HFFc6 (cell line): ENCODE data around the gene METTL17. TPM values are rescaled to one million over a fixed set of nuclear protein-coding genes. Genes with fewer than 3 reads are reported as not detected.

Experiments used
- DNase-seq: peaks from one replicate; pipeline ENCODE4 v3.0.0-alpha.2; 2018
- H3K27ac Mint-ChIP-seq: 2 replicates; pipeline ENCODE4 v1.8.0; 2020; ENCODE audit warnings: mild to moderate bottlenecking, mixed read lengths
- H3K27me3 Mint-ChIP-seq: 2 replicates; pipeline ENCODE4 v1.8.0; 2021; ENCODE audit warnings: mild to moderate bottlenecking, moderate library complexity, mixed read lengths; ENCODE audit not compliant: insufficient read depth
- H3K36me3 Mint-ChIP-seq: 2 replicates; pipeline ENCODE4 v1.8.0; 2021; ENCODE audit warnings: low read depth, mixed read lengths
- H3K4me1 Mint-ChIP-seq: 2 replicates; pipeline ENCODE4 v1.8.0; 2020; ENCODE audit warnings: low read depth, mixed read lengths
- H3K4me3 Mint-ChIP-seq: 2 replicates; pipeline ENCODE4 v1.8.0; 2020; ENCODE audit warnings: mild to moderate bottlenecking, moderate library complexity, mixed read lengths
- H3K9me3 Mint-ChIP-seq: 2 replicates; pipeline ENCODE4 v1.8.0; 2020; ENCODE audit warnings: mild to moderate bottlenecking, mixed read lengths
- microRNA-seq: library from miRNA; unstranded; fragments of <30 nt; microRNA quantifications from one replicate; pipeline ENCODE4, GENCODE V29; 2019
- total RNA-seq, 6 experiments: library from RNA; stranded (reverse); fragmentation: NEBNext Ultra II Directional; extraction: Animal tissue kit (Norgen Biotek cat#: 25700); gene quantifications; 2 replicates in 1 of 6; 3 replicates in 5 of 6; pipeline ENCODE4 v1.2.3, GENCODE V29; 2021
- TF ChIP-seq, protein P1 (sequence below): fragments of 200-600 bp; sonication (generic); IDR thresholded peaks from 2 replicates; pipeline ENCODE4 v1.5.0; 2021; ENCODE audit warnings: antibody characterized with exemption, mild to moderate bottlenecking

The METTL17 gene
- total RNA-seq, 6 experiments from 2014 or later: 29.3 to 34.0 (median 32.7) TPM

DNA sequence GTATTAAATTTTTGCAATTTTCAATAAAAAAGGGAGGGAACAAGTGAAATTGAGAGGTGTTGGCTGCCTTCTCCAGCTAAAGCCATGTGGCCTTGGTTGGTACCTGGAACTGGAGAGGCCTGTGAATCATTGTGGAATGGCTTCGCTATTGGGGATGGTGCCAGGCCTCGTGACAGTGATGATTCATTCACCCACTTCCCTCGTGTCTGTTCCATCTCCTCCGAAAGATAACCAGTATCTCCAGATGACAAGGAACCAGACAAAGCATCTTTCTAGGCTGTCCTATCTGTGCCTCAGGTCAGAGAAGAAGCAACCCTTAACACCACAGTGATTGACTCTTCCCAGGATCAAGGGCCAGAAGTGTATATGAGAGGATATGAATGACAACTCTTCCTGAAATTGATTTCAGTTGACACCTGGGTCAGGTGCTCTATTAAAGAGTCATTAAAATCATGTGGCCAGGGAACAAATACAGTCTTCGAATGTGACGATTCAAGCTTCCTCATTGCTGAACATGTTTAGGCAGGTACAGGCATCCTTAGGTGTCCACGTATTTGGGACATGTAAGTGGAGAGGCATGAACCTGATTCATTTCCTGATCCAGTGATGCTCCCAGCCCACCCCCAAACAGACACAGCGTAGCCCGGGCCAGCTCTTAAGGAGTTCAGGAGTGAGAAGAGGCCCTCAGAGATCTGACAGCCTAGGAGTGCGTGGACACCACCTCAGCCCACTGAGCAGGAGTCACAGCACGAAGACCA is 52.1 kb downstream of the METTL17 start, which contains the start of gene RNASE7:
TSS of gene RNASE7 (plus strand) at position 687 of the 758 bp plus-strand sequence. CDS start 631 bp downstream, outside the sequence.
- TF ChIP-seq, protein P1, sequence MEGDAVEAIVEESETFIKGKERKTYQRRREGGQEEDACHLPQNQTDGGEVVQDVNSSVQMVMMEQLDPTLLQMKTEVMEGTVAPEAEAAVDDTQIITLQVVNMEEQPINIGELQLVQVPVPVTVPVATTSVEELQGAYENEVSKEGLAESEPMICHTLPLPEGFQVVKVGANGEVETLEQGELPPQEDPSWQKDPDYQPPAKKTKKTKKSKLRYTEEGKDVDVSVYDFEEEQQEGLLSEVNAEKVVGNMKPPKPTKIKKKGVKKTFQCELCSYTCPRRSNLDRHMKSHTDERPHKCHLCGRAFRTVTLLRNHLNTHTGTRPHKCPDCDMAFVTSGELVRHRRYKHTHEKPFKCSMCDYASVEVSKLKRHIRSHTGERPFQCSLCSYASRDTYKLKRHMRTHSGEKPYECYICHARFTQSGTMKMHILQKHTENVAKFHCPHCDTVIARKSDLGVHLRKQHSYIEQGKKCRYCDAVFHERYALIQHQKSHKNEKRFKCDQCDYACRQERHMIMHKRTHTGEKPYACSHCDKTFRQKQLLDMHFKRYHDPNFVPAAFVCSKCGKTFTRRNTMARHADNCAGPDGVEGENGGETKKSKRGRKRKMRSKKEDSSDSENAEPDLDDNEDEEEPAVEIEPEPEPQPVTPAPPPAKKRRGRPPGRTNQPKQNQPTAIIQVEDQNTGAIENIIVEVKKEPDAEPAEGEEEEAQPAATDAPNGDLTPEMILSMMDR: no peak
- Mint-ChIP-seq H3K27ac (no peak within 1 kb of the TSS), H3K36me3 (no peaks in the 10 kb centered on the region), H3K27me3 (peaks cover 23% of the 10 kb centered on the region), H3K4me3 (no peak within 1 kb of the TSS), H3K9me3 (no peaks in the 10 kb centered on the region), H3K4me1 (peaks cover 54% of the 10 kb centered on the region)
- DNase-seq: peak; percentile 54

DNA sequence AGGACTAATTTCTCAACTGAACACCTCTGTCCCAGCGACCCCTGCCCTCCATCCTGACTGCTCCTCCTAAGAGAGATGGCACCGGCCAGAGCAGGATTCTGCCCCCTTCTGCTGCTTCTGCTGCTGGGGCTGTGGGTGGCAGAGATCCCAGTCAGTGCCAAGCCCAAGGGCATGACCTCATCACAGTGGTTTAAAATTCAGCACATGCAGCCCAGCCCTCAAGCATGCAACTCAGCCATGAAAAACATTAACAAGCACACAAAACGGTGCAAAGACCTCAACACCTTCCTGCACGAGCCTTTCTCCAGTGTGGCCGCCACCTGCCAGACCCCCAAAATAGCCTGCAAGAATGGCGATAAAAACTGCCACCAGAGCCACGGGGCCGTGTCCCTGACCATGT is 53.1 kb downstream of the METTL17 start:
- H3K4me1 Mint-ChIP-seq: peaks cover 62% of the 10 kb centered on the region
- no peak for DNase-seq
- no peak overlapping the region for H3K27ac Mint-ChIP-seq
- no peak overlapping the region for H3K4me3 Mint-ChIP-seq
- TF ChIP-seq, protein P1: no peak
- no peaks in the 10 kb centered on the region for H3K36me3 Mint-ChIP-seq
- H3K27me3 Mint-ChIP-seq: peaks cover 23% of the 10 kb centered on the region
- H3K9me3 Mint-ChIP-seq: no peaks in the 10 kb centered on the region

DNA sequence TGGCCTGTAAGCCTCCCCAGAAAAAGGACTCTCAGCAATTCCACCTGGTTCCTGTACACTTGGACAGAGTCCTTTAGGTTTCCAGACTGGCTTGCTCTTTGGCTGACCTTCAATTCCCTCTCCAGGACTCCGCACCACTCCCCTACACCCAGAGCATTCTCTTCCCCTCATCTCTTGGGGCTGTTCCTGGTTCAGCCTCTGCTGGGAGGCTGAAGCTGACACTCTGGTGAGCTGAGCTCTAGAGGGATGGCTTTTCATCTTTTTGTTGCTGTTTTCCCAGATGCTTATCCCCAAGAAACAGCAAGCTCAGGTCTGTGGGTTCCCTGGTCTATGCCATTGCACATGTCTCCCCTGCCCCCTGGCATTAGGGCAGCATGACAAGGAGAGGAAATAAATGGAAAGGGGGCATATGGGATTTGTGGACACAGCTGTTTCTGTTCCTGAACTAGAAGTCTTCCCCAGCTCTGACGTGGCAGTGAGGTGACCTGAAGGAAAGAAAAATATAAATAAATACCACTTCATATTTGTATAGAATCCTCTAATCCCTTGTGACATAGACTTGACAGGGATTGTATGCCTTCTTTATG is 53.7 kb downstream of the METTL17 start:
- DNase-seq: no peak
- TF ChIP-seq, protein P1: no peak
- no peaks in the 10 kb centered on the region for H3K36me3 Mint-ChIP-seq
- H3K9me3 Mint-ChIP-seq: no peaks in the 10 kb centered on the region
- H3K27ac Mint-ChIP-seq: no peak overlapping the region
- no peak overlapping the region for H3K4me3 Mint-ChIP-seq
- peaks cover 23% of the 10 kb centered on the region for H3K27me3 Mint-ChIP-seq
- peaks cover 67% of the 10 kb centered on the region for H3K4me1 Mint-ChIP-seq

DNA sequence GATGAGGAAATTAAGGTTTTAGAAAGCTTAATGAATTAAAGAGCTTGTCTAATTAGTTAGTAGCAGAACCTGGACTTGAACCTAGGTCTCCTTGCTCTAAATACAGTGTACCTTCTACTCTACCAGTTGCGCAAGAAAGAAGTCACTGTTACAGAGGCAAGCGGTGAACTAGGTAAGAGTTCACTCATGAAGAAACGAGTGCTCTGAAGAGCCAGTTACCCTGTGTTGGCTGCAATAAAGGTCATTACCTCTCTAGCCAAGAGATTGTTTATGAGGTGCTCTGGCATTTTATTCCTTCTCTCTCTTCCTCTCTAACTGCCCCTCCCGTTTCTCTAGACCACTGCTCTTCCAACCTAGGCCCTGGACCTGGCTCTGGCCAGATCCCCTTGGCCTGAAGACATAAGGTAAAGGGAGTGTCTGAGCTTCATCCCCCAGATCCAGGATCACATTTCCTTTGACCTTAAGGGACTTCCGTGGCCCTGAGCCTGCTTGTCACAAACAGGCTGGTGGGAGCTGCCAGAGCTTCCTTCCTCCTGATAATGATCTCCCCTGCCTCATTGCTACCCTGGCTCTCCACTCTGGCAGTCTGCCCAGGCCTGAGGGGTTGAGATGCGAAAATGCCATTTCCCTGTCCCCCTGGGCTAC is 54.3 kb downstream of the METTL17 start:
- Mint-ChIP-seq H3K9me3 (no peaks in the 10 kb centered on the region), H3K4me3 (no peak overlapping the region), H3K27me3 (peaks cover 19% of the 10 kb centered on the region), H3K27ac (no peak overlapping the region), H3K36me3 (no peaks in the 10 kb centered on the region), H3K4me1 (peaks cover 68% of the 10 kb centered on the region)
- no peak for DNase-seq
- TF ChIP-seq, protein P1: no peak

Small RNA genes lying within 50 kb of the gene (microRNA-seq; reads per million reads assigned to microRNA genes)
- not detected for gene MIR6717

Other genes starting within 250 kb of the METTL17 start
- not detected for gene EDDM3A, start 244.1 kb upstream of the METTL17 start, total RNA-seq
- gene EDDM3B, start 221.6 kb upstream of the METTL17 start, total RNA-seq: not detected
- not detected for gene RNASE6, start 208.7 kb upstream of the METTL17 start, total RNA-seq
- gene RNASE1, start 187.1 kb upstream of the METTL17 start, total RNA-seq: not detected
- gene RNASE3, start 98.6 kb upstream of the METTL17 start, total RNA-seq: not detected
- gene RNASE2, start 34.5 kb upstream of the METTL17 start, total RNA-seq: not detected
- gene SLC39A2, start 9.3 kb downstream of the METTL17 start, total RNA-seq: under 1 TPM in 1 of 6 experiments, not detected in 5; 0.15 TPM
- under 1 TPM in 4 of 6 experiments, not detected in 2; 0.11 to 0.31 (median 0.23) TPM for gene NDRG2, start 35.1 kb downstream of the METTL17 start, total RNA-seq
- gene TPPP2, start 40.2 kb downstream of the METTL17 start, total RNA-seq: not detected
- not detected for gene RNASE13, start 44.8 kb downstream of the METTL17 start, total RNA-seq
- gene RNASE7, start 52.4 kb downstream of the METTL17 start, total RNA-seq: not detected
- gene RNASE8, start 67.8 kb downstream of the METTL17 start, total RNA-seq: not detected
- gene ARHGEF40, start 80.3 kb downstream of the METTL17 start, total RNA-seq: 10 to 100 TPM; 30.4 to 43.0 (median 40.8) TPM
- 10 to 100 TPM in 2 of 6 experiments, 1 to 10 TPM in 4; 5.3 to 11.2 (median 6.6) TPM for gene ZNF219, start 108.7 kb downstream of the METTL17 start, total RNA-seq
- under 1 TPM in 2 of 6 experiments, not detected in 4; 0.18 to 0.35 TPM for gene TMEM253, start 111.1 kb downstream of the METTL17 start, total RNA-seq
- not detected for gene OR5AU1, start 166.1 kb downstream of the METTL17 start, total RNA-seq